Stomach (tissue), 9 donors: ENCODE data around the gene NDST1. TPM values are rescaled to one million over a fixed set of nuclear protein-coding genes. Genes with fewer than 3 reads are reported as not detected.
A peak's percentile ranks its signal among the peaks of the same experiment; 100 is the strongest.

Experiments
- DNase-seq, 2 donors: peaks; one replicate each; pipeline versions ENCODE4 v3.0.0 to v3.0.0-alpha.2; 2013 to 2019
- H3K27ac ChIP-seq, 5 donors: fragments of 200-600 bp in 4 of 5; sonication (generic) in 4 of 5; one replicate each; pipeline ENCODE4 v1.5.1; 2013 to 2019; ENCODE audit warnings: mild to moderate bottlenecking in 1 of 5, moderate library complexity in 1 of 5
- H3K27me3 ChIP-seq, 3 donors: fragments of 200-600 bp; sonication (generic); one replicate each; pipeline ENCODE4 v1.5.1; 2017 to 2019; ENCODE audit warnings: mixed run types in 1 of 3
- H3K36me3 ChIP-seq, 4 donors: fragments of 200-600 bp; sonication (generic); 1 replicate in 3 of 4; 2 replicates in 1 of 4; pipeline ENCODE4 v1.5.1; 2016 to 2019
- H3K4me1 ChIP-seq, 4 donors: fragments of 200-600 bp; sonication (generic); one replicate each; pipeline ENCODE4 v1.5.1; 2016 to 2019
- H3K4me3 ChIP-seq, 4 donors: fragments of 200-600 bp; sonication (generic) in 3 of 4; one replicate each; pipeline ENCODE4 v1.5.1; 2016 to 2019; ENCODE audit warnings: mild to moderate bottlenecking in 1 of 4
- H3K9me3 ChIP-seq, 4 donors: fragments of 200-600 bp; sonication (generic); one replicate each; pipeline ENCODE4 v1.5.1; 2016 to 2019
- EP300 ChIP-seq: sonication (generic); formaldehyde crosslinking; IDR thresholded peaks from one replicate; pipeline ENCODE4 v1.6.1; 2017; ENCODE audit warnings: antibody characterized with exemption
- POLR2A ChIP-seq, 4 donors: fragments of 450-650 bp; IDR thresholded peaks; one replicate each; pipeline ENCODE4 v1.6.1; 2016; ENCODE audit warnings: antibody characterized with exemption in 4 of 4, control low read depth in 2 of 4, mild to moderate bottlenecking in 1 of 4, moderate library complexity in 1 of 4
- POLR2AphosphoS5 ChIP-seq, 3 donors: sonication (generic); formaldehyde crosslinking; IDR thresholded peaks; one replicate each; pipeline ENCODE4 v1.6.1; 2016; ENCODE audit warnings: antibody characterized with exemption in 3 of 3
- WGBS, 5 donors: extraction: QIAGEN DNeasy Blood & Tissue Kit in 3 of 5; methylation state at CpG; one replicate each; pipeline versions ENCODE4 v1.1.5 to v1.1.7; 2013 to 2018; 5-methylcytosine and 5-hydroxymethylcytosine counted together
- intact Hi-C: fragments of 100-400 bp; cut with DNase I; formaldehyde crosslinking; loops from one replicate; pipeline ENCODE4 v1.15.1; 2023; ENCODE audit warnings: low total_unique reads
- polyA plus RNA-seq, 3 donors: library from polyadenylated mRNA; stranded (reverse); fragments of 200-250 nt; gene quantifications; one replicate each; pipeline ENCODE4 v1.2.3, GENCODE V29; 2013
- total RNA-seq, 5 donors: library from RNA; depleted of rRNA; stranded (reverse); fragments of >200 nt; gene quantifications; one replicate each; pipeline versions ENCODE4 v1.1.0 to v1.2.3, GENCODE V29; 2014 to 2016
- TF ChIP-seq, protein P1 (sequence below), 7 experiments: fragments of 450-650 bp in 4 of 7; fragments of 200-600 bp in 3 of 7; sonication (generic) in 3 of 7; IDR thresholded peaks; one replicate each; pipeline ENCODE4 v1.5.1; 2016 to 2019; ENCODE audit warnings: antibody characterized with exemption in 7 of 7, control low read depth in 2 of 7, mild to moderate bottlenecking in 1 of 7
- donor health status: healthy with polysubstance abuse.
- donor health status: Bipolar disorder and iron deficiency.
- donor health status: healthy.

NDST1 gene
- total and polyA plus RNA-seq, 8 donors = 6.4 to 32.9 (median 15.9) TPM

DNA sequence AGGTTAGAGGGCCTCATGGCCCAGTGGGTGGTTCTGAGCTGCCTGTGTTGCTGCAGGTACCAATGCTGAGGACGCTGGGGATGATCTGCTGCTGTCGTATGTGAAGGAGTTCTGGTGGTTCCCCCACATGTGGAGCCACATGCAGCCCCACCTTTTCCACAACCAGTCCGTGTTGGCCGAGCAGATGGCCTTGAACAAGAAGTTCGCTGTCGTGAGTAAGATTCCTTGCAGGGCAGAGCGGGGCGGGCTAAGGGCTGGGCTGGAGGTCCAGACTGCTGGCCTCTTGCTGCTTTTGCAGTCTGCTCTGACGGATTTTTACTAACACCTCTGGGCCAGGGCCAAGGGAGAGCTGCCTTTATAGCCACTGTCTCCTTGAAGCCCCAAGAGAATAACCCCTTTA is 26.9 kb downstream of the NDST1 start:
- no peaks in the 10 kb centered on the region for H3K9me3 ChIP-seq
- intact Hi-C loops = no loop called here
- no peak overlapping the region for H3K4me3 ChIP-seq
- WGBS, 5 donors = 81 to 95% (median 89%) methylated on average over 9 of the region's 9 CpGs
- H3K27ac ChIP-seq = no peak overlapping the region
- TF ChIP-seq POLR2AphosphoS5 (IDR thresholded peaks at IDR 0.05) (no peak), POLR2A (IDR thresholded peaks at IDR 0.05) (no peak), EP300 (no peak)
- TF ChIP-seq, protein P1, sequence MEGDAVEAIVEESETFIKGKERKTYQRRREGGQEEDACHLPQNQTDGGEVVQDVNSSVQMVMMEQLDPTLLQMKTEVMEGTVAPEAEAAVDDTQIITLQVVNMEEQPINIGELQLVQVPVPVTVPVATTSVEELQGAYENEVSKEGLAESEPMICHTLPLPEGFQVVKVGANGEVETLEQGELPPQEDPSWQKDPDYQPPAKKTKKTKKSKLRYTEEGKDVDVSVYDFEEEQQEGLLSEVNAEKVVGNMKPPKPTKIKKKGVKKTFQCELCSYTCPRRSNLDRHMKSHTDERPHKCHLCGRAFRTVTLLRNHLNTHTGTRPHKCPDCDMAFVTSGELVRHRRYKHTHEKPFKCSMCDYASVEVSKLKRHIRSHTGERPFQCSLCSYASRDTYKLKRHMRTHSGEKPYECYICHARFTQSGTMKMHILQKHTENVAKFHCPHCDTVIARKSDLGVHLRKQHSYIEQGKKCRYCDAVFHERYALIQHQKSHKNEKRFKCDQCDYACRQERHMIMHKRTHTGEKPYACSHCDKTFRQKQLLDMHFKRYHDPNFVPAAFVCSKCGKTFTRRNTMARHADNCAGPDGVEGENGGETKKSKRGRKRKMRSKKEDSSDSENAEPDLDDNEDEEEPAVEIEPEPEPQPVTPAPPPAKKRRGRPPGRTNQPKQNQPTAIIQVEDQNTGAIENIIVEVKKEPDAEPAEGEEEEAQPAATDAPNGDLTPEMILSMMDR (IDR thresholded peaks at IDR 0.05) = no peak
- peaks cover 0 to 14% (median under 1%) of the 10 kb centered on the region in 4 donors for H3K4me1 ChIP-seq
- H3K36me3 ChIP-seq = peaks cover 54 to 94% (median 85%) of the 10 kb centered on the region in 4 donors
- no peak for DNase-seq
- H3K27me3 ChIP-seq = no peaks in the 10 kb centered on the region

DNA sequence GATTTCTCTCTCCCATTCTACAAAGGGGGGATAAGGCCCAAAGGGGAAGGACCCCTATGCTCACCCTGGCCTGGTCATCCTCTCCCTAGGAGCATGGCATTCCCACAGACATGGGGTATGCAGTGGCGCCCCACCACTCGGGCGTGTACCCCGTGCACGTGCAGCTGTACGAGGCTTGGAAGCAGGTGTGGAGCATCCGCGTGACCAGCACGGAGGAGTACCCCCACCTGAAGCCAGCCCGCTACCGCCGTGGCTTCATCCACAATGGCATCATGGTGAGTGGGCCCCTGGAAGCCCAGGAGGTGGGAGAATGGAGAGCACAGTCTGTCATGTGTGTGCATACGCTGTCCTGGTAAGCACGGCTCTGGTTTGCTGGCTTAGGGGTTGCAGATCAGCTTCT is 27.7 kb downstream of the NDST1 start:
- intact Hi-C loops = no loop called here
- Histone ChIP-seq H3K36me3 (peaks cover 62 to 100% (median 93%) of the 10 kb centered on the region in 4 donors), H3K4me1 (peaks cover 0 to 14% (median 5%) of the 10 kb centered on the region in 4 donors), H3K27ac (no peak overlapping the region), H3K27me3 (no peaks in the 10 kb centered on the region), H3K9me3 (no peaks in the 10 kb centered on the region), H3K4me3 (no peak overlapping the region)
- TF ChIP-seq, protein P1 (IDR thresholded peaks at IDR 0.05) = no peak
- TF ChIP-seq POLR2A (IDR thresholded peaks at IDR 0.05) = no peak
- DNase-seq = no peak
- WGBS, 5 donors = 90 to 97% (median 95%) methylated on average over 2 to 14 of the region's 14 CpGs

DNA sequence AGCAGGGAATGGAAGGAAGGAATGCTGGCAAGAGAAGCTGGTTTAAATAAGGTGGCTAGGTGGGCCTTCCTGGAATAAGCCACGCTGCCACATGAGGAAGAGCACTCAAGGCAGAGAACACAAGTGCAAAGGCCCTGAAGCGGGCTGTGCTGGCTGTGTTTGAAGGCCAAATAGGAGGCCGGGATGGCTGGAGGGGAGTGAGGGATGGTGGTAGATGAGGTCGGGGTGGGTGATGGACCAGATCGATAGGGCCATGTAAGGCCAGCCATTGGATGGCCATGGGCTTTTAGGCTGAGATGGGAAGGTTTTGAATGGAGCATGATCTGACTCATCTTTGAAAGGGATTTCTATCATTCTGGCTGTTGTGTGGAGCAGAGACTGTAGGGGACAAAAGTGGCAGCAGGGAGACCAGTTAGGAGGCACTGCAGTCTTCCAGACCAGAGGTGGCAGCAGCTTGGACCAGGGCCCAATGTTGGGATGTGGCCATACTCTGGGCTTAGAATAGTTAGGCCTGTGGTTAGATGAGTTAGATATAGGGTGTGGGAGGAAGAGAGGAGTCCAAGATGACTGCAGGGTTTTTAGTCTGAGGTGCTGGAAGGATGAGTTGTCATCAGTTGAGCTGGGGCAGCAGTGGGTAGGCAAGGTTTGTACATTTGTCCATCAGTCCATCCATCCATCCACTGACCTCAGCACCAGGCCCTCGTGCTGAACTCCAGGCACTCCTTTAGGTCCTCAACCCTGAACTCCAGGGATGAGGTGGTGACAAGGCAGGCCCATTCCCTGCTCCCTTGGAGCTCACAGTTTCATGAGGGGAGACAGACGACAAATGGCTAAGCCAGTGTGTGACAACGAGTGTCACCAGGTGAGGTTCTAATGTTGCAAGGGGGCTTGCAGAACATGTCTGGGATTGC is 30.3 kb downstream of the NDST1 start:
- WGBS, 5 donors = 80 to 89% (median 85%) methylated on average over 8 of the region's 8 CpGs
- TF ChIP-seq POLR2AphosphoS5 (IDR thresholded peaks at IDR 0.05) = no peak
- TF ChIP-seq EP300 = no peak
- intact Hi-C loops = no loop called here
- no peak for DNase-seq
- Histone ChIP-seq H3K9me3 (no peaks in the 10 kb centered on the region), H3K4me3 (no peak overlapping the region), H3K27ac (peak overlapping the region in 1 of 5 donors; percentile 20), H3K27me3 (no peaks in the 10 kb centered on the region), H3K4me1 (peaks cover 10 to 21% (median 17%) of the 10 kb centered on the region in 4 donors), H3K36me3 (peaks cover 70 to 100% (median 99%) of the 10 kb centered on the region in 4 donors)

DNA sequence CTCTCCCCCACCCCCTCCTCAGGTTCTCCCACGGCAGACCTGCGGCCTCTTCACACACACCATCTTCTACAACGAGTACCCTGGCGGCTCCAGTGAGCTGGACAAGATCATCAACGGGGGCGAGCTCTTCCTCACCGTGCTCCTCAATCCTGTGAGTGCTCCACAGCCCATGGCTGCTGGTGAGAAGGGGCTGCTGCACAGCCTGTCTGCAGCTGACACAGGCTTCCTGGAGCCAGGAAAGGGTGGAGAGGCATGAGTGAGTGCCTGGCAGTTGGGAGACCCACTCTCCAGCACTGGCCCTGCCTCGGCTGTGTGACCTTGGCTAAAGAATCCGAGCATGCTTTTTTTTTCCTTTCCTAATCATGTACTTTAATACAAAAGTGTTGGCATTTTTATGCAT is 31.3 kb downstream of the NDST1 start:
- Histone ChIP-seq H3K4me3 (no peak overlapping the region), H3K27me3 (no peaks in the 10 kb centered on the region), H3K36me3 (peaks cover 61 to 96% (median 92%) of the 10 kb centered on the region in 4 donors), H3K4me1 (peaks cover 11 to 21% (median 17%) of the 10 kb centered on the region in 4 donors), H3K27ac (peak overlapping the region in 1 of 5 donors; percentile 20), H3K9me3 (no peaks in the 10 kb centered on the region)
- 76 to 87% (median 83%) methylated on average over 9 of the region's 9 CpGs for WGBS, 5 donors
- no peak for DNase-seq
- intact Hi-C loops = no loop called here
- TF ChIP-seq EP300 (no peak), POLR2AphosphoS5 (IDR thresholded peaks at IDR 0.05) (no peak), POLR2A (IDR thresholded peaks at IDR 0.05) (no peak)
- TF ChIP-seq, protein P1 (IDR thresholded peaks at IDR 0.05) = no peak
